Activated gamma-delta T cell (primary cell): ENCODE data around the gene CD200R1L.

ENCODE experiments used
- DNase-seq: peaks from one replicate; lab custom pipeline; 2025; lab: John Stamatoyannopoulos, UW

CD200R1L gene

DNA sequence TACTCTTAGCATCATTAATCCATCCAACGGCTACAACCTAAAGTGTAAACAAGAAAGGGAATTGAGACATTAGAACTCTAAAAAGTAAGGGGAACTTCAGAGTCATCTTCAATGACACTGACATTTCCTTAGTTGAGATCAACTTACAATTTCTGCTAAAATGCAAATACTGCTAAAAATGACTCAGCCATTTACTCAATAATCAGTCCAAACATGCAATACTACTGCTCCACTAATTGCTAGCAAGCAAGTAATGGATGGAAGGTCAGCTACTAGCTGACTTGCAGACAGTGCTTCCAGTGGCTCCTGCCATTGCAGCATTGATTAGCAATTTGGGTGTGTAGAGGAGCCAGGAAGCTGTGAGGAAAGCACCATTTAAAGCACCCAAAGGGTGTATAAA, 28.4 kb downstream of the CD200R1L start:
- DNase-seq, result no peak

DNA sequence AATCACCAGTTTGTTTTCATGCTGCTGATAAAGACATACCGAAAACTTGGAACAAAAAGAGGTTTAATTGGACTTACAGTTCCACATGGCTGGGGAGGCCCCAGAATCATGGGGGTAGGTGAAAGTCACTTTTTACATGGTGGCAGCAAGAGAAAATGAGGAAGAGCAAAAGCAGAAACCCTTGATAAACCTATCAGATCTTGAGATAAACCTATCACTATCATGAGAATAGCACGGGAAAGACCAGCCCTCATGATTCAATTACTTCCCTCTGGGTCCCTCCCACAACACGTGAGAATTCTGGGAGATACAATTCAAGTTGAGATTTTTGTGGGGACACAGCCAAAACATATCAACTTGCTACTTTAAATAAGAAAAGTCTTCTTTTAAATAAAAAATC, 28.9 kb downstream of the CD200R1L start:
- DNase-seq, result no peak

DNA sequence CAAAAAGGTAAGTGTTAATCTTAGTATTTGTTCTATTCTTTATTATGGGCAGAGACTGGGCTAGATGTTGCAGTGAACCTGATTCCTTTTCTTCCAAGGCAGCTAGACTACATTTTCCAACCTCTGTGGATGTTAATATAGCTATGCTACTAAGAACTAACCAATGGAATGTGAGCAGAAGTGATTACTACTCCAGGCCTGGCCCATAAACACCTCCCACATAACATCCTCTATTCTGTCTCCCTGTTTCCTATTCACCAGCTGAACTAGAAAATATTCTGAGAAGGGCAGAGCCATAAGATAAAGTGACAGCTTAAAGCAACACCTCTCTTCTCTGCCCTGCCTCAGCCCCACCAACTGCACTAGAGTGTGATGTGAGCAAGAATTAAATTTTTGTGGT, 29.4 kb downstream of the CD200R1L start:
- no peak for DNase-seq

DNA sequence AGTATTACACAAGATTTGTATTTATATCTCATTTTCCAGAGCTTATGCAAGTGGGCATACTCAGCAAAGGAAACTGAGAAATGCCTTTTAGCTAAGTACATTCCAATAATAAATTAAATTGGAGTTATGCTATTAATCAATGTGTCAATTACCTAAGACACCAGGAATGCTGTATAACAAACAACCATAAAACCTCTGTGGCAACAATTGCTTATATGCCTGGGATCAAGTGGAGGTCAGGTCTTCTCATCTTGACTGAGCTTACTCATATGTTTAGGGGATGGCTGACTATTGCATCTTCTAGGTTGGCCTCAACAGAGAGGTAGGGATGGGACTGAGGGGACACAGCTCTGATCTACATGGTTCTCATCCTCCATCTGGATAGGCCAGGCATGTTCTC, 30.7 kb downstream of the CD200R1L start:
- DNase-seq, result no peak

DNA sequence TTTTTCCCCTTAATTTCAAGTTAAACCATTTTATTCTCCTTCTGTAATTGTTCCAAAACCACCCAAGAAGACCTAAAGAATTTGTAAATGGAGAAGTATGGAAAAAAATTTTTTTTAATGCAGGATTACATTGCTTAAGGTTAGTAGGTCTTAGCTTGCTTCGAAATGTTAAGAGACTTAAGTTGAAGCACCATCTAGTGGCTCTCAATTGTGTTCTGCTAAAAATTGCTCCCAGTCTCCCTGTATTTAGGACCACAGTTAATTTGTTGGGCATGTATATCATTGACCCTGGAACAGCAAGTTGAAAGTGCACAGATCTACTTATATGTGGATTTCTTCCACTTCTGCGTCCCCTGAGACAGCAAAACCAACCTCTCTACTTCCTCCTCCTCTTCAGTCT, 32.4 kb downstream of the CD200R1L start:
- no peak for DNase-seq

DNA sequence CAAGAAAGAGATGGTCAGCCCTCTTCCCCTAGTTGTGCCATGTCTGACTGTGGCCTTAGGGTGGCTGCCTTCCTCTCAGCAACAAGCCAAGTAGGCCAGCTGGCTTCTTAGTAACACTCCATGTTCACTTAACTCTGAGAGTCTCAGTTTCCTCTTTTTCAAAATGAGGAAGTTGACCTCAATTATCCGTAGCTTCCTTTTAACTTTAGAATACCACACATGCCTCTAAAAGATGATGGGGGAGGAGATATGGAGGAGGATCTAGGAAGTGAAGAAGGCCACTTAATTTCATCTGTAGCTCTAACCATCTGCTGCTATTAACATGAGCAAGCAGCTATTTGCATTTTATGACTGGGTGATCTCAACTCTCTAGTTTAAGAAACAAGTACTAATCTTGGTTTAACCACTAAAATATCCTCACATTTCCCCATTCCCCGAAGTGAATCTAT, 32.9 kb downstream of the CD200R1L start:
- no peak for DNase-seq

DNA sequence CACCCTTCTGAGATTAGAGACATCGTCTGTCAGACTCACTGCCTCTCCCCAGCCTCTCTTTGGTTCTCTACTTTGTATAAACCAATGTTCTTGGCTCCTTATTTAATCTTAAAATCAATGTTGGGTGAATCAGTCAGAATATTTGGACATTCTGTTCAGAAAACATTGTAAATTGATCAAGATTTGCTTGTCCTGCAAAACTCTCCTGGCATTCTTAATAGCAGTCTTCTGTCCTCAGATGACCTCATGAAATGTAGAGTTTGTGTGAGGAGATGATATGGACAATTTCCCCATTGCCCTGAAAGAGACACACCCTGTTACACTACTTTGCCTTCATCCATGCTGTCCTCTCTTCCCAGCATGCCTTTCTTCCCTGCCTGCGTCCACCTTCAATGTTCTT, 33.6 kb downstream of the CD200R1L start:
- DNase-seq, result no peak

DNA sequence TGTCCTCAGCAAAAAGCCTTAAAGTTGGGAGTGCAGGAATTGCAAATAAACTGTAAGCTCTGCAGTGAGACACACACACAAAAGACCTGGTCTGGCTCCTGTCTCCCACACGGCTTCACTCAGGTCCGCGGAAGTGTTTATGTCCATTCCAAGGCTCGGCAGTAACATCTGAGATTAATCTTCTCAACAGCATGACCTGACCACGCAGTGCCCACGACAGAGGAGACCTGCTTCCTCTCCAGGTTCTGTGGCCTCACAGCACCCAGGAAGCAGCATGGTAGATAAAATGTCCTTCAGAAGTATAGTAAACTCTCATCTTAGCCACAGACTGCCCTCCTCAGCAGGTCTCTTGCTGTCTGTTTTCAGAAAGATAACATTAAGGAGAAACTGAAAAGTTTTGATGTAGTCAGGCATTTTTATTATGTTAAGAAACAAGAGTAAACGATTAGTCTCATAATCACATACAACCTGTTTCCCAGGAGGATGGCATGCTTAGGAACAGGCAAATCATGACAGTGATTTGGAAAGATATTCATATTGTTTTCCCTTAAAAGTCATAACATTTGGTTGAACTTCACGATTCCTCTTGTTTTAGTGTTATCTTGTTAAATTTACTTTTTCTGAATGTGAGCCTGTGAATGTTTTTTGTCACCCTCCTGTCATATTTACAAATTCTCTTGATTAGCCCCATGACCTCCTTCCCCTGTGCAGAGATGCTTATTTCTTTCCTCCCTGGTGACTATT, 34.6 kb downstream of the CD200R1L start:
- DNase-seq, result no peak

DNA sequence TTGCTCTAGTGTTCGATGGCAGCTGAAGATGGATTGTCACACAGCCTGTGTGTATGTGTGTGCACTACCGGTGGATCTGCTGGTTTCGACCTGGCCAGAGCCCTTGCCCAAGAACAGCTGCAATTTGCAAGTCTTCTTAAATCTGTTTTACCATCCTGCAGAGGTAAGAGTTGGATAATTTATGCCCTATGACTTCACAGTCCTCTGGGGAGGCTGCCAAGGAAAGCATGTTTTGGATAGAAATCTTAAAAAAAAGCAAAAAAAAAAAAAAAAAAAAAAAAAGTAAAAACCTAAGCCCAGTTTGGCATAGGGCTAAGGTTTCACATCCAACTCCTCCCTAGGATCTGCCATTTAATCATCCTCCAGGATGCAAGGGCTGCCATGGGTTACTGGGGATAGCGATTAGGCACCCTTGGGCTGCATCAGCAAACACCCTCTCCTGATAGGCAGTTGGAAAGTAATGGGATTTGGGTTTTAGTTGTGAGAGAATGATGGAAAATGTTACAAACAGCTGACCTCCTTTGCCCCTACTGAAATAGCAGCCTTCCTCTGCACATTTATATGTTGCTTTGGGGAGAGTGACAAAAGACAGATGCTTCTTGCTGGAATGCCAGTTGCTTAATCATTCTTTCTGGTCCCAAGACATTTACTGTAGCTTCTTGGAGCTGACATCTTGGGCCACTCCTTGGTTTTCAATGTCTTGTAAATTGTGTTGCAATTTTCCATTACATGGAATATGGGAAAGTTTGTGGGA, 35.4 kb downstream of the CD200R1L start:
- no peak for DNase-seq

DNA sequence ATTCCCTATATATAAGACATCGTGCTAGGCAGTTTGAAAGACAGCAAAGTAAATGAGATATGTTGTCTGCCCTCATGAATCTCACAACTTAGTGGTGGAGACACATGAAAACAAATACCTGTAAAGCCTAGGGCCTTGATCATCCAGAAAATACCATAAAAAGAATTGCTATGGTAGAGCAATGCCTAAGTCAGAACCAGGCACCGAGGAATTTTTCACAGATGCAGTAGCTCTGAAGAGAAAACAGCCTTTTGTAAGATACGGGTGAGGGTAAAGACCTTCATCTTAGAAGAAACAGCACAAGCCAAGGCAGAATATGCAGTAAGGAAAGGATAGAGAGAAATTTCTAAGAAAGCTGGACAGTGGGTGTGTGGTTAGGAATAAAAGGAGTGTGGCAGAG, 36.1 kb downstream of the CD200R1L start:
- DNase-seq, result no peak

DNA sequence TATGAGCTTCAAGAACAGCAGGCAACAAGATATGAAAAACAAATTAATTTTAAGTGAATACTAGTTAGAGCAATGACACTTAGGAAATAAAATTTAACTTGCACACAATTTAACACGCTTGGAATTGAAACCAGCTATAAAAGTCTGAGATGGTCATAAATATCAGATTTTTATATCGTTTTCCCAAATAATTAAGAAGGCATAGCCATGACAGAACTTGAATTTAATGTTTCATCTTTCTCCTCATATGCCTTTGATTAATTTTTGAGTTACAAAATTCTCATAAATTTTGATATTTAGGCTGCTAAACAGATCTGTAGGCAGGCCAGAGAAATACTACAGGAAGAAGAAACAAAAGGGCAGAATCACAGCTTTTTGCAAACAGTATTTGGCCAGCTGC, 38.5 kb downstream of the CD200R1L start:
- DNase-seq, result no peak

DNA sequence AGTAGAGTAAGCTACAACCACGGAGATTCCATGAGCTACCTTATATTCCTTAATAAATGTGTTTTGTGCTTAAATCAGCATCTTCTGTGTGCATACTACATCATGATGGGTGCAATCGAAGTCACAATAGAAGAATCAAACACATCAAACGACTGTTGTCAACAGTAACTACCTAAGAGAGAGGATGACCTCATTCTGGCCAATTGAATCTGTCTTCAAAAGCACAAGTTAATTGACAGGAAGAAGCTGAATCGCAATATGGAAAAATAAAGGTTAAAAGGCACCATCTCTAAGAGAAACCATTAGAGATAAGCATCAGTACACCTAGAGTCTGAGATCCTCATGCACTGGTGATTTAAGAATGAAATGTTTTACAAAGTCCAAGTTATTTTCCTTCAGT, 39.0 kb downstream of the CD200R1L start:
- DNase-seq, result no peak

DNA sequence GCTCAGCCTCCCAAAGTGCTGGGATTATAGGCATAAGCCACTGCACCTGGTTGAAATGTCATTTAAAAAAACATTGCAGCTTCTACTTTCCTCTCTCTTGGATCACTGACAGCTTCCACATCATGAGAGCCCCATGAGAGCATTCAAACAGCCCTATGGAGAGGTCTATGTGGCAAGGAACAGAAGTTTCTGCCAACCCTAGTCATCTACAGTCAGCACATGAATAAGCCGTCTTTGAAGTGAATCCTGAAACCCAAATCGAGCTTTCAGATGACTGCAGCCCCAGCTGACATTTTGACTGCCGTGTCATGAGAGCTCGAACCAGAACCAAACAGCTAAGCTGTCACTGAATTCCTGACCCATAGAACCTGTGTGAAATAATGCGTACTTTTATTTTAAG, 39.8 kb downstream of the CD200R1L start:
- DNase-seq, result no peak

DNA sequence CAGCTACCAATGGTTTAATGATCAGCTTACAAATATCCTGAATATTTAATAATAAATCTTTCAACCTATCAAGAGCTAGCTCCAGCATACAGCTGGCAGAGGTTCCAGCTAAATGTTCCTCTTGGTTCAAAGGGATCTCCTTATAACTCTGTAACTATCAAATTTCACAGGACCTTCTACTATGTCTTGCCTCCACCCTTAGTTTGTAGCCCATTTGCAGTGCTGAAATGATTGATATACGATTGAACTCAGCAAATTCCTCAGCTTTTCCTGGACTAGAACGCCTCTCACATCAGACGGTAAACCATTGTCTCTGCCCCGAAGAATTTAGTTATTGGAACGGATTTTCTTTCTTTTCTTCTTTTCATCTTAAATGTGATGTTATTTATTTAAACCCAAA, 41.5 kb downstream of the CD200R1L start:
- no peak for DNase-seq

DNA sequence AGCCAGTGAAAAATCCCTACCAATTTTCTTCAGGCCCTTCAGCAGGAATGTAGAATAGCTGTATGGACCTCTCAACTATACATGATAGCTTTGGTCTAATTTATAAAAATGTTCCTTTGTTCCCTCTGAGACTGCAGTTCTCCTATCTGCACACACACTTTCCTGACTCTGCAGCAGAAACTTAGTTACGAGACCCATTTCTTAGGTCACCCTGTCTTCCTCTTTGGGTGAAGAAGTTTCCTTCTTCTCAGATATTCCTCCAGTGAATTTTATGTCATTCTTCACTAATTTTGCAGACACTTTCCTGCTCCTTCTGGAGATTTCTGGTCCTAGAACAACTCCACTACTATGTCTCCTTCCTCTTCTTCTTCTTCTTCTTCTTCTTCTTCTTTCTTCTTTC, 42.6 kb downstream of the CD200R1L start:
- DNase-seq, result no peak

DNA sequence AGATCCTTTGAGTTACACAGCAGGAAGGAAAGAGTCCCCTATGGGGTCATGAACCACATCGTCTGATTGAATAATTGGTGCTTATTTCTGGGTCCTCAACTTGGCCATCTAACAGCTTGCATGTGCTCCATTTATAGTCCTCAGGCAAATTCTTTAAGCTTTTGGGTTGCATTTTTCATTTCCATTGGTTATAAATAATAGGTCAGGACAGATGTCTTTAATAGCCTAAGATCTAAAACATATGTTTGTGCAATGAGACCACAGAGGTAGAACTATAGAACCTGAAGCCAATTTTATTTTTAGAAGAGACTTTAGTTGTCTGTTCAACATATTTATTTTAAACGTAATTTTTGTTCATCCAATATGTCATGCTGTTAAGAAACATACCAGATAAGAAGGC, 43.2 kb downstream of the CD200R1L start:
- DNase-seq, result no peak

DNA sequence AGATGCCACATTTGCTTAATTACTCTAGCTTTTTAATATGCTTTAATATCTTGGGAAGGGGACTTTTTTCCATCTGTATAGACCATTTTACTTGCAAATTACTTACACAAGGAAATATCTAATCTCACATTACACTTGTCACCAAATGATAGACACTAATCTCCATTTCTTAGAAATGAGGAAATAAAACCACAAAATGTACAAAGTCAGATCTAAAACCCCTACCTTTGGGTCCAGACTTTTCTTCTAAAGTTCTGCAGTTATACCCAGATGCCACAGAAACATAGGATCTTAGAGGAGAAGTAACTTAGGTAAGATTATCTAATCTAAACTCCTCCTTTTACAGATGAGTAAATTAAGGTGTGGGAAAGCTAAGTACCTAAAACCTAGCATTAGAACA, 44.3 kb downstream of the CD200R1L start:
- DNase-seq, result no peak

DNA sequence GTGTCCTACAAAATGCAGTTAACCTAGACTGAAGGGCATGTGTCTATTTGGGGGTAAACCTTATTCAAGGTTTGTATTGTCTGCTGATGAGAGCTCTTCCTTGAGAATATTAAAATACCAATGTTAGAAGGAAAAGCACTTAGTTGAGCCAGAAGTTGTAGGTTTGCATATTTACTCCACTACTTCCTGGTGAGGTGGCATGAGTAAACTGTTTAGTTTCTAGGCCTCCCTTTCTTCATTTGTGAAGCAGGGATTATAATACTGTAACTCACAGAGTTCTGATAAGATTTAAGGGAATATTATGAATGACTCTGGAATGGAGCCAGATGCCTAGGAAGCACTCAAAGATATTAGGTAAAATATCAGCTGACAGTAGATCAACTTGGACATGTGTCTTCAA, 46.7 kb downstream of the CD200R1L start:
- DNase-seq, result no peak

DNA sequence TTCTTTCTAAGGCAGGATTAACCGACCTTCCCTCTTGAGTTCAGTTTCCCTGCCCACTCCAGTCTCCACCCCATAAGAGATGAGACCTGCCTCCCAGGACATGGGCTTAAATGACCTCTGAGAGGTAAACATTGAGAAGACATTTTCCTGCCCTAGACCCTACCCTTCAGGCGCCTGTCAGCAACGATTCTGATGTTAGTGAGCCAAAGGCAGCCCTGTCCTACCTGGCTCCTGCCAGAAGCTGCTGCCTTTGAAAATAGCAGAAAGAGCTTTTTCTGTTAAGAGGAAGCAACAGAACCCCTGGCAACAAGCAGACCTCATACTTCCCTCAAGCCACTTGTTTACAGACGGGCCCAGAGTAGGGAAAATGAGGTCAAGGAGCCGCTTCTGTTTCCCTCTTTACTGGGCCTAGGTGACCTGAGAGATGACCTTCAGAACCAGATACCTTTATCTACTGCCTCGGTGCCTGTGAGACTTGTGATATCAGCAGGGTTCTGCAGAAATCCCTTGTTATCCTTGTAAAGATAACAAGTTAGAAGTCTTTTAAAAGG, 52.0 kb downstream of the CD200R1L start:
- DNase-seq, result no peak

DNA sequence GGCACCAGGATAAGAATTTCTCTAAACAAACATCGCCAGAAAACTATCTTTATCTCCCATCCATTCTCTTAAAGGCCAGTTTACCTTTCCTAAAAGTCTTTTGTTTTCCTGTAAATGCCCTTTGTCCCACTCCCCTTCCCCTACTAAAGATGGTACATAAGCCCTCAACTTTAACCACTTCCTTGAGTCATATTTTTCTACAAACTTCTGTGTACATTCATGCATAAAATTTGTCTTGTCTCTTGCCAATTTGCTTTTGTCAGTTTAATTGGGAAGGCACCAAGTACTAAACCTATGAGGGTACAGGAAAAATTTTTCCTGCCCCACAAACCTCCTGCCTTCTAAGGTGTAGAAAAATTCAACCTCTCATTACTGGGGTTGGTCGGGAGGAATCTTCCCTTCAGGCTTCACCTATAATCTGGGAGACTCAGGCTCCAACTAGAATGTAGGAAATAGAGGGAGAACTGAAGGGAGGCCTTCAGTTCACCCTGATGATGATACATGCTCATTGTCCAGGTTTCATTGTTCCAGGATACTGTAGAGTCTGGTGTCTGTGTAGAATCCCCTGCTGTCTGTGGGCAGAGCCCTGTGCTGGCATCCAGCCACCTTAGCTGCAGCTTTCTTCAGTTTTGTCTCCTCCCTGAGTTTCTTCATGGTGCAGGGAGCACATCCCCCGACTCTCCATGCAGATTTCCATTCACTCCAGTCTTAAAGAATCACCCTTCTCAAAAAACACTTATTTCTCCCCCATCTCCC, 53.2 kb downstream of the CD200R1L start:
- DNase-seq, result no peak

DNA sequence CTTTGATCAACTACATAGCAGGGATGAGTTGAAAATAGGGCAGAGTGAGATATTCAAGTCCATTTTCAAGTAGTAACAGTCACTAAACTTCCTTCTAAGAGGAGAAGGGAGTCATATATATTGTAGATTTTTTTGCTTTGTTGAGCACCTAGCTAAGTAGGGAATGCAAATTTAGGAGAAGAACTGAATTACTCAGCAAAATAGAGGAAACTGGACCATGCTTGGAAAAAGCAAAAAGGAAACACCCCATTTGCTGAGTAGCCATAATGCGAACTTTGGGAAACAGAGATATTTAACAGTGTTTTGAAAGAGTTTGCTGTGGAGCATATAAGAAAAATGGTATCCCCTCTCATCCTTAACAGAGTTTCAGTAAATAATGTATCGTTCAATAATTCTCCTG, 54.9 kb downstream of the CD200R1L start:
- no peak for DNase-seq

DNA sequence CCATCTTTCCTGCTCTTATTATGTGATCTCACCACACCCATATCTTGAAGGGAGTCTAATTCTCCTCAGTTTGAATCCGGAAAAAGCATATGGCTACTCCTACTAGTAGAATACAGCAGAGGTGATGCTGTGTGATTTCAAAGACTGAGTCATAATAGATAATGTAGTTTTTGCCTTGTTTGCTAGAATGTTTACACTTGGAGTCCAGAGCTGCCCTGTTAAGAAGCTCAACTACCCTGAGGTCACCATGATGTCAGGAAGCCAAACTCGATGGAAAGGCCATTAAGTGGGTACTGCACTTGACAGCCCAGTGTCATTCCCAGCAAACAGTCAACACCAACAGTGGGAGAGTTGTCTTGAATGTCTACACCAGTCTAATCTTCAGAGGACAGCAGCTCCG, 56.9 kb downstream of the CD200R1L start:
- DNase-seq, result no peak
